HEK293 (cell line): ENCODE measurements around the gene OR7A17.

Experiments
- CTCF ChIA-PET: fragments of 350-600 bp; formaldehyde crosslinking; extraction: SDS; loops from one replicate; lab custom pipeline; 2021; ENCODE audit warnings: antibody characterized with exemption; lab: Yijun Ruan, JAX
- POLR2A ChIA-PET: fragments of 300-600 bp; formaldehyde crosslinking; extraction: SDS; loops from one replicate; lab custom pipeline; 2020; ENCODE audit warnings: antibody characterized with exemption, inconsistent platforms; lab: Yijun Ruan, JAX
- H3K27ac ChIP-seq: fragments of 200-500 bp; sonication (Bioruptor generic); 2 replicates; pipeline ENCODE4 v1.5.1; 2014; ENCODE audit warnings: low read depth, low read length, control low read depth, inconsistent platforms; ENCODE audit errors: extremely low read depth
- H3K36me3 ChIP-seq, 2 experiments: fragments of 200-500 bp in 1 of 2; sonication (Bioruptor generic) in 1 of 2; 1 replicate in 1 of 2; 2 replicates in 1 of 2; pipeline ENCODE4 v1.5.1; 2014 to 2017; ENCODE audit warnings: inconsistent platforms in 2 of 2, low read length in 2 of 2; ENCODE audit not compliant: control insufficient read depth in 2 of 2, insufficient read depth in 1 of 2
- H3K4me1 ChIP-seq: fragments of 200-500 bp; sonication (Bioruptor generic); 2 replicates; pipeline ENCODE4 v1.5.1; 2014; ENCODE audit warnings: mild to moderate bottlenecking, low read length, inconsistent platforms; ENCODE audit not compliant: control insufficient read depth, insufficient read depth
- H3K4me3 ChIP-seq: 2 replicates; pipeline ENCODE4 v1.5.1; 2011; ENCODE audit warnings: low read depth, mild to moderate bottlenecking, control low read depth, low read length, moderate library complexity
- H3K9me3 ChIP-seq: fragments of 200-500 bp; sonication (Bioruptor generic); 2 replicates; pipeline ENCODE4 v1.5.1; 2014; ENCODE audit warnings: low read depth, low read length, inconsistent platforms; ENCODE audit not compliant: control insufficient read depth, insufficient read depth
- ATF2 ChIP-seq: fragments of 450-650 bp; formaldehyde crosslinking; IDR thresholded peaks from 2 replicates; pipeline ENCODE4 v1.5.1; 2016; ENCODE audit warnings: missing biosample characterization, missing genetic modification characterization, low read depth
- KLF9 ChIP-seq: fragments of 450-650 bp; formaldehyde crosslinking; IDR thresholded peaks from 2 replicates; pipeline ENCODE4 v1.5.1; 2016; ENCODE audit warnings: missing biosample characterization, missing genetic modification characterization, low read depth
- REST ChIP-seq: fragments of 450-650 bp; formaldehyde crosslinking; IDR thresholded peaks from 2 replicates; pipeline ENCODE4 v1.5.1; 2016; ENCODE audit warnings: missing biosample characterization, missing genetic modification characterization
- SETDB1 ChIP-seq: IDR thresholded peaks from one replicate; pipeline ENCODE4 v1.6.1; 2017; ENCODE audit warnings: mild to moderate bottlenecking, low read length, moderate library complexity, mixed read lengths; ENCODE audit not compliant: insufficient read length
- ZBTB1 ChIP-seq: fragments of 450-650 bp; formaldehyde crosslinking; IDR thresholded peaks from 2 replicates; pipeline ENCODE4 v1.5.1; 2016; ENCODE audit warnings: missing biosample characterization, missing genetic modification characterization
- ZEB2 ChIP-seq: fragments of 450-650 bp; formaldehyde crosslinking; IDR thresholded peaks from 2 replicates; pipeline ENCODE4 v1.5.1; 2016; ENCODE audit warnings: missing biosample characterization, missing genetic modification characterization
- ZFP69B ChIP-seq: fragments of 450-650 bp; formaldehyde crosslinking; IDR thresholded peaks from 2 replicates; pipeline ENCODE4 v1.5.1; 2016; ENCODE audit warnings: missing biosample characterization, missing genetic modification characterization
- ZIC2 ChIP-seq: fragments of 450-650 bp; formaldehyde crosslinking; IDR thresholded peaks from 2 replicates; pipeline ENCODE4 v1.5.1; 2016; ENCODE audit warnings: missing biosample characterization, missing genetic modification characterization
- ZNF114 ChIP-seq: fragments of 450-650 bp; formaldehyde crosslinking; IDR thresholded peaks from 2 replicates; pipeline ENCODE4 v1.5.0; 2017; ENCODE audit warnings: missing biosample characterization, missing genetic modification characterization
- ZNF132 ChIP-seq: fragments of 450-650 bp; formaldehyde crosslinking; IDR thresholded peaks from 2 replicates; pipeline ENCODE4 v1.5.1; 2017; ENCODE audit warnings: missing biosample characterization, missing genetic modification characterization, borderline replicate concordance
- ZNF146 ChIP-seq: fragments of 450-650 bp; formaldehyde crosslinking; IDR thresholded peaks from 2 replicates; pipeline ENCODE4 v1.5.1; 2016; ENCODE audit warnings: missing biosample characterization, missing genetic modification characterization
- ZNF184 ChIP-seq: fragments of 450-650 bp; IDR thresholded peaks from 2 replicates; pipeline ENCODE4 v1.5.1; 2018; ENCODE audit warnings: missing biosample characterization, mild to moderate bottlenecking, missing genetic modification characterization
- ZNF2 ChIP-seq: fragments of 450-650 bp; formaldehyde crosslinking; IDR thresholded peaks from 2 replicates; pipeline ENCODE4 v1.5.1; 2016; ENCODE audit warnings: missing biosample characterization, missing genetic modification characterization
- ZNF239 ChIP-seq: fragments of 450-650 bp; formaldehyde crosslinking; IDR thresholded peaks from 2 replicates; pipeline ENCODE4 v1.5.1; 2016; ENCODE audit warnings: missing biosample characterization, missing genetic modification characterization
- ZNF433 ChIP-seq: fragments of 450-650 bp; formaldehyde crosslinking; IDR thresholded peaks from 2 replicates; pipeline ENCODE4 v1.5.1; 2016; ENCODE audit warnings: missing biosample characterization, missing genetic modification characterization, low read depth
- ZNF514 ChIP-seq: fragments of 450-650 bp; formaldehyde crosslinking; IDR thresholded peaks from 2 replicates; pipeline ENCODE4 v1.5.1; 2016; ENCODE audit warnings: missing biosample characterization, missing genetic modification characterization
- ZNF530 ChIP-seq: fragments of 450-650 bp; formaldehyde crosslinking; IDR thresholded peaks from 2 replicates; pipeline ENCODE4 v1.5.1; 2016; ENCODE audit warnings: low read depth, missing biosample characterization, missing genetic modification characterization
- ZNF596 ChIP-seq: fragments of 450-650 bp; IDR thresholded peaks from 2 replicates; pipeline ENCODE4 v1.5.0; 2018; ENCODE audit warnings: missing biosample characterization, mild to moderate bottlenecking, missing genetic modification characterization, moderate library complexity
- ZNF629 ChIP-seq: fragments of 450-650 bp; formaldehyde crosslinking; IDR thresholded peaks from 2 replicates; pipeline ENCODE4 v1.5.1; 2017; ENCODE audit warnings: missing biosample characterization, missing genetic modification characterization
- ZNF654 ChIP-seq: fragments of 450-650 bp; formaldehyde crosslinking; IDR thresholded peaks from 2 replicates; pipeline ENCODE4 v1.5.1; 2016; ENCODE audit warnings: low read depth, missing biosample characterization, missing genetic modification characterization
- ZXDB ChIP-seq: fragments of 450-650 bp; formaldehyde crosslinking; IDR thresholded peaks from 2 replicates; pipeline ENCODE4 v1.5.1; 2016; ENCODE audit warnings: missing biosample characterization, missing genetic modification characterization
- TF ChIP-seq, protein P1 (sequence below): fragments of 450-650 bp; formaldehyde crosslinking; IDR thresholded peaks from 2 replicates; pipeline ENCODE4 v1.5.1; 2016; ENCODE audit warnings: missing biosample characterization, missing genetic modification characterization
- TF ChIP-seq, protein P2 (sequence below): fragments of 450-650 bp; formaldehyde crosslinking; IDR thresholded peaks from 2 replicates; pipeline ENCODE4 v1.5.1; 2016; ENCODE audit warnings: missing biosample characterization, missing genetic modification characterization

OR7A17 gene

DNA sequence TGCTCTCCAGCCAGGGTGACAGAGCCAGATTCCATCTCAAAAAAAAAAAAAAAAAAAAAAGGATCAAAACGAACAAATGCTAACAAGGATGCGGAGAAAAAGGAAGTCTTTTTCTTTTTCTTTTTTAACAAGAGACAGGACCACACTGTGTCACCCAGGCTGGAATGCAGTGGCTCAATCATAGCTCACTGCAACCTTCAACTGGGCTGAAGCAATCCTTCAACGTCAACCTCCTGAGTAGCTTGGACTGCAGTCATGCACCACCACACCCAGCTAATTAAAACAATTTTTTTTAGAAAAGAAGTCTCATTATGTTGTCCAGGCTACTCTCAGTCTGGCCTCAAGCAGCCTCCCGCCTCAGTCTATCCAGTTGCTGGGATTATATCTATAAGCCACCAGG lies 20.8 kb upstream of the OR7A17 start (continued):
- TF ChIP-seq REST (no peak), ZIC2 (tag by site-specific recombination) (no peak), ATF2 (tag by site-specific recombination) (no peak), ZNF2 (tag by site-specific recombination) (no peak), ZNF239 (no peak), ZNF146 (tag by site-specific recombination) (no peak), ZNF530 (tag by site-specific recombination) (no peak), ZNF184 (no peak)

GRCh38 chr19:14901675-14902260 lies 15.8 kb upstream of the OR7A17 start:
- no peak overlapping the region for H3K4me3 ChIP-seq
- TF ChIP-seq ZBTB1 (tag by site-specific recombination), result no peak
- TF ChIP-seq ZNF132, result no peak
- TF ChIP-seq REST, result no peak
- TF ChIP-seq, protein P1, sequence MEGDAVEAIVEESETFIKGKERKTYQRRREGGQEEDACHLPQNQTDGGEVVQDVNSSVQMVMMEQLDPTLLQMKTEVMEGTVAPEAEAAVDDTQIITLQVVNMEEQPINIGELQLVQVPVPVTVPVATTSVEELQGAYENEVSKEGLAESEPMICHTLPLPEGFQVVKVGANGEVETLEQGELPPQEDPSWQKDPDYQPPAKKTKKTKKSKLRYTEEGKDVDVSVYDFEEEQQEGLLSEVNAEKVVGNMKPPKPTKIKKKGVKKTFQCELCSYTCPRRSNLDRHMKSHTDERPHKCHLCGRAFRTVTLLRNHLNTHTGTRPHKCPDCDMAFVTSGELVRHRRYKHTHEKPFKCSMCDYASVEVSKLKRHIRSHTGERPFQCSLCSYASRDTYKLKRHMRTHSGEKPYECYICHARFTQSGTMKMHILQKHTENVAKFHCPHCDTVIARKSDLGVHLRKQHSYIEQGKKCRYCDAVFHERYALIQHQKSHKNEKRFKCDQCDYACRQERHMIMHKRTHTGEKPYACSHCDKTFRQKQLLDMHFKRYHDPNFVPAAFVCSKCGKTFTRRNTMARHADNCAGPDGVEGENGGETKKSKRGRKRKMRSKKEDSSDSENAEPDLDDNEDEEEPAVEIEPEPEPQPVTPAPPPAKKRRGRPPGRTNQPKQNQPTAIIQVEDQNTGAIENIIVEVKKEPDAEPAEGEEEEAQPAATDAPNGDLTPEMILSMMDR, result no peak
- TF ChIP-seq ZNF114, result no peak
- no peak for TF ChIP-seq ZNF629 (tag by site-specific recombination)
- TF ChIP-seq SETDB1, result no peak
- TF ChIP-seq ZNF596 (tag by site-specific recombination), result no peak
- no peak for TF ChIP-seq ZXDB (tag by site-specific recombination)
- TF ChIP-seq ZNF654 (tag by site-specific recombination), result no peak
- no peak for TF ChIP-seq ZNF433 (tag by site-specific recombination)
- TF ChIP-seq ZNF514 (tag by site-specific recombination), result no peak
- TF ChIP-seq ZEB2 (tag by site-specific recombination), result no peak
- TF ChIP-seq, protein P2, sequence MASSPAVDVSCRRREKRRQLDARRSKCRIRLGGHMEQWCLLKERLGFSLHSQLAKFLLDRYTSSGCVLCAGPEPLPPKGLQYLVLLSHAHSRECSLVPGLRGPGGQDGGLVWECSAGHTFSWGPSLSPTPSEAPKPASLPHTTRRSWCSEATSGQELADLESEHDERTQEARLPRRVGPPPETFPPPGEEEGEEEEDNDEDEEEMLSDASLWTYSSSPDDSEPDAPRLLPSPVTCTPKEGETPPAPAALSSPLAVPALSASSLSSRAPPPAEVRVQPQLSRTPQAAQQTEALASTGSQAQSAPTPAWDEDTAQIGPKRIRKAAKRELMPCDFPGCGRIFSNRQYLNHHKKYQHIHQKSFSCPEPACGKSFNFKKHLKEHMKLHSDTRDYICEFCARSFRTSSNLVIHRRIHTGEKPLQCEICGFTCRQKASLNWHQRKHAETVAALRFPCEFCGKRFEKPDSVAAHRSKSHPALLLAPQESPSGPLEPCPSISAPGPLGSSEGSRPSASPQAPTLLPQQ (tag by site-specific recombination), result no peak
- TF ChIP-seq KLF9 (tag by site-specific recombination), result no peak
- no peak for TF ChIP-seq ZFP69B (tag by site-specific recombination)
- TF ChIP-seq, all 188 proteins: peak for 0
- H3K4me1 ChIP-seq, result no peaks in the 10 kb centered on the region
- H3K9me3 ChIP-seq, result no peaks in the 10 kb centered on the region
- no peaks in the 10 kb centered on the region for H3K36me3 ChIP-seq
- no peak overlapping the region for H3K27ac ChIP-seq
- CTCF ChIA-PET, result interaction anchor here (0.7 to 1.8 kb wide), 4 partner anchors 9 to 654 kb away, joined by 3 read pairs; no protein-coding TSS in a partner anchor
- POLR2A ChIA-PET, result no interaction called here
